MCF 10A (cell line): ENCODE results near the gene ZSWIM8. TPM values are rescaled to one million over a fixed set of nuclear protein-coding genes. Genes with fewer than 3 reads are reported as not detected.

ENCODE experiments used
- BruUV-seq: library from RNA; stranded (reverse); fragments of 400-500 nt; replicated peaks from 2 replicates; lab custom pipeline; 2021; lab: Mats Ljungman, UMichigan
- CTCF ChIA-PET: fragments of 300-600 bp; sonication (Branson Sonifier 250); formaldehyde crosslinking; extraction: SDS; loops from one replicate; lab custom pipeline; 2021; ENCODE audit warnings: antibody characterized with exemption, inconsistent platforms; lab: Yijun Ruan, JAX
- POLR2A ChIA-PET: fragments of 300-600, 350-650 bp; sonication (Branson Sonifier 250); formaldehyde crosslinking; extraction: SDS; loops from one replicate; lab custom pipeline; 2020; ENCODE audit warnings: antibody characterized with exemption, inconsistent platforms; lab: Yijun Ruan, JAX
- DNase-seq: peaks from one replicate; pipeline ENCODE4 v3.0.0-alpha.2; 2018; ENCODE audit not compliant: unreplicated experiment
- H3K27ac Mint-ChIP-seq: one replicate; pipeline ENCODE4 v1.8.0; 2022; ENCODE audit warnings: mild to moderate bottlenecking, low read depth, mixed read lengths; ENCODE audit not compliant: unreplicated experiment
- H3K27me3 Mint-ChIP-seq: one replicate; pipeline ENCODE4 v1.8.0; 2022; ENCODE audit warnings: mixed read lengths; ENCODE audit not compliant: insufficient read depth, unreplicated experiment
- H3K36me3 Mint-ChIP-seq: one replicate; pipeline ENCODE4 v1.8.0; 2022; ENCODE audit warnings: mild to moderate bottlenecking, moderate library complexity, mixed read lengths; ENCODE audit not compliant: insufficient read depth, unreplicated experiment
- H3K4me1 Mint-ChIP-seq: one replicate; pipeline ENCODE4 v1.8.0; 2022; ENCODE audit warnings: mixed read lengths; ENCODE audit not compliant: insufficient read depth, unreplicated experiment
- H3K4me3 Mint-ChIP-seq: one replicate; pipeline ENCODE4 v1.8.0; 2022; ENCODE audit warnings: mild to moderate bottlenecking, moderate library complexity, mixed read lengths; ENCODE audit not compliant: unreplicated experiment
- H3K9me3 Mint-ChIP-seq: one replicate; pipeline ENCODE4 v1.8.0; 2022; ENCODE audit warnings: mixed read lengths; ENCODE audit not compliant: unreplicated experiment
- CTCF ChIP-seq: fragments of 200-600 bp; IDR thresholded peaks from one replicate; pipeline ENCODE4 v1.8.0; 2022; ENCODE audit warnings: antibody characterized with exemption, mild to moderate bottlenecking; ENCODE audit not compliant: unreplicated experiment
- intact Hi-C: fragments of 100-400 bp; cut with micrococcal nuclease; formaldehyde crosslinking; loops from 2 replicates; pipeline ENCODE4 v1.14.1; 2022
- total RNA-seq: library from RNA; stranded (reverse); gene quantifications from 2 replicates; pipeline ENCODE4 v1.2.3, GENCODE V29; 2022

Gene ZSWIM8
- total RNA-seq, 1 experiment from 2014 or later = 84.2 TPM

DNA sequence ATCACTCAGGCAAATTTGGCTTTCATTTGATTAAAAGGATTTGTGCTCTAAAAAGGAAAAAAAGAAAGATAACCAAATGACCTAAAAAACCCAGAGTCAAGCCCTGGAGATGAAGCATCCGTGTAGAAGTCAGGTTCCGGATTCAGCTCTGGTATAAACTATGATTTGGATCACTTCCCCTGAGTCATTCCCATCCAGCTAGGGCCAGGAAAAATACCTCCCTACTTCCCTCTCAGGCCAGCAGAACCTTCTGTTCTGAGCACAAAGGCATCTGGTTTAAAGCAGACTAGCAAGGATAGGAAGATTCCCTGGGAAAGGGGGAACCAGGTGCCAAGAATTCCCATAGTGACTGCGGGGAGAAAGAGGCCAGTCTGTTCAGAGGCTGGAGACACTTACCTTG is 51.7 kb downstream of the ZSWIM8 start:
- DNase-seq = no peak
- ChIA-PET CTCF (interaction anchor here (1.0 to 7.7 kb wide), 3 partner anchors 8 to 17 kb away, joined by 3 to 68 read pairs (median 4); no protein-coding TSS in a partner anchor), POLR2A (interaction anchor here (1.0 kb wide), 1 partner anchor 10 kb away, joined by 3 read pairs; no protein-coding TSS in a partner anchor)
- no peak overlapping the region for H3K4me3 Mint-ChIP-seq
- H3K4me1 Mint-ChIP-seq = no peaks in the 10 kb centered on the region
- no TSS peak for BruUV-seq
- H3K36me3 Mint-ChIP-seq = peaks cover 32% of the 10 kb centered on the region
- H3K27ac Mint-ChIP-seq = peak overlapping the region; percentile 35
- H3K9me3 Mint-ChIP-seq = no peaks in the 10 kb centered on the region
- no peak for TF ChIP-seq CTCF
- H3K27me3 Mint-ChIP-seq = no peaks in the 10 kb centered on the region
- intact Hi-C loops = no loop called here

DNA sequence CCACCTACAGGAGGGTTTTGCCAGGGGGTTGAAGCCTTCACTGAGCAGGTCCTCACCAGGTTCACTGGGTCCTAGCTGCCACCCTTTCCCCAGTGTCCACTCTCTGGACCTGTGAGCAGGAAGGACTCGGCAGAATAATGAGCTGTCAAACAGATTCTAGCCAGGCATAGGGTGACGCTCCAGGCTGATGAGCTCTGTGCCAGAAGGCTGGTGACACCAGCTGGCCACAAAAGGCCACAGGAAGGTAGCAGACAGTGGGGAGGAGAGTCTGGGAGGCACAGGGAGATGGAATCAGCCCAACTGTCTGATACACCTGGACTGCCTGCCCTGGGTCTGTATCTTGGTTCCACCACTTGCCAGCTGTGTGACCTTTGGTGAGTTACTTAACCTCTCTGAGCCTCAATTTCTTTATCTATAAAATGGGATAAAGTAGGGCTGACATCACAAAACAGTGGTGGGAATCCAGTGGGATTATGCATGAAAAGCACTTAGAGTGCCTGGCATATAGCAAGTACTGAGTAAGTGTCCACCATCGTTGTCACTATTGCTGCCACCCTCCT is 52.7 kb downstream of the ZSWIM8 start:
- intact Hi-C loops = no loop called here
- CTCF ChIA-PET = interaction anchor here (0.6 to 7.7 kb wide), 6 partner anchors 11 to 242 kb away, joined by 3 to 68 read pairs (median 4); no protein-coding TSS in a partner anchor
- no peak for DNase-seq
- POLR2A ChIA-PET = interaction anchor here (1.4 kb wide), 1 partner anchor 11 kb away, joined by 4 read pairs; no protein-coding TSS in a partner anchor
- TF ChIP-seq CTCF = no peak
- peaks cover 38% of the 10 kb centered on the region for H3K36me3 Mint-ChIP-seq
- no peak overlapping the region for H3K27ac Mint-ChIP-seq
- no peaks in the 10 kb centered on the region for H3K9me3 Mint-ChIP-seq
- H3K4me3 Mint-ChIP-seq = no peak overlapping the region
- H3K4me1 Mint-ChIP-seq = no peaks in the 10 kb centered on the region
- no TSS peak for BruUV-seq
- no peaks in the 10 kb centered on the region for H3K27me3 Mint-ChIP-seq

DNA sequence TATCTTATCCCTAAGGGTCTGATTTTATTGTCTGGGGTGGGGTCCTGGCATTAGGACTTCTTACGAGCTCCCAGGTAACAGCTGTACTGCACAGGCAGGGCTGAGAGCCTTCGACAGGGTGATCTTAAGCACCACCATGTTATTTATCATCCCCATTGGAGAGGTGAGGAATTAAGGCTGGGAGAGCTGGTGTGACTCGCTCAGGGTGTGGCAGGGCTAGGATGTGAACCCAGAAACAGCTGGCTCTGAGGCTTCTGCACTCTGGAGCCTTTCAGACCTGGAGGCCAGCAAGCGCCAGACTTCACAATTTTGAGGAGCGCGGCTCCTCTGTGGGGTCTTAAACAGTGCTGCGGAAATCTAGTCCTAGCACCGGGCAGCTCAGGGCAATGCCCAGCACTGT is 53.4 kb downstream of the ZSWIM8 start:
- no TSS peak for BruUV-seq
- CTCF ChIA-PET = interaction anchor here (0.6 to 7.7 kb wide), 6 partner anchors 11 to 242 kb away, joined by 3 to 68 read pairs (median 4); no protein-coding TSS in a partner anchor
- Mint-ChIP-seq H3K27ac (no peak overlapping the region), H3K4me3 (no peak overlapping the region), H3K9me3 (no peaks in the 10 kb centered on the region), H3K36me3 (peaks cover 38% of the 10 kb centered on the region), H3K27me3 (no peaks in the 10 kb centered on the region), H3K4me1 (peaks cover 5% of the 10 kb centered on the region)
- intact Hi-C loops = no loop called here
- DNase-seq = peak; percentile 44
- POLR2A ChIA-PET = interaction anchor here (0.7 to 1.4 kb wide), 3 partner anchors 12 to 243 kb away, joined by 3 to 4 read pairs (median 4); no protein-coding TSS in a partner anchor
- TF ChIP-seq CTCF = no peak

DNA sequence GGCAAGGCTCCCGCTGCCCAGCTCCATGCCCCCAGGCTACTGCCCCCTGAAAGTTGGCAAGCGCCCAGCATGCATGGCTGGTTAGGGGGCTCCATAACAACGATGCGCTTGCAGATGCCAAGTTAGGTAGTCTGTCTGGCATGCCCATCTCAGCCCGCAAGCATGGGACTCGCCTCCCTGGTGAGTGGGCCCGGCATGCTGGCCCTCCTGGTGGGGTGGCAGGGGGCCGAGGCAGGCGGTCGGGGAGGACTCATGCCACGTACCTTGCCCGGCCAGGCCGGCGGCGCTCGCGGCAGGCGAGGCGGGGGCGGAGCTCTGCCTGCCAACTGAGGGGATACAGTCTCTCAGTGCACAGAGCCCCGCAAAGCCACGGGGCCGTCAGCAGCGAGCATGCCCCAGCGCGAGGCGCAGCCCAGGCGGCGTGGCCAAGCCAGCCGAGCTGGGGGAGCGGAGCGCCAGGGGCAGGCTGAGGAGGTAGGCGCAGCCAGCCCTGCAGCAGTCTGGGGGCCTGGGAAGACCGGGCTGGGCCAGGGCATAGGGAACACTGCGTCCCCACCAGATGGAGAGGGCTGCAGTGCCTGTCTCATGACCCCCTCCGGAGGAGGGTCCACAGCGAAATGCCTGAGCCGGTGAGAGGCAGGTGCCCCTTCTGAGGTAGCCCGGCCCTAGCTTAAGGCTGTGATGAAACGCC is 54.0 kb downstream of the ZSWIM8 start:
- Mint-ChIP-seq H3K27me3 (no peaks in the 10 kb centered on the region), H3K4me3 (no peak overlapping the region), H3K4me1 (peaks cover 5% of the 10 kb centered on the region), H3K27ac (no peak overlapping the region), H3K9me3 (no peaks in the 10 kb centered on the region), H3K36me3 (peaks cover 39% of the 10 kb centered on the region)
- POLR2A ChIA-PET = interaction anchor here (0.7 to 0.8 kb wide), 2 partner anchors 20 to 242 kb away, joined by 3 to 4 read pairs; no protein-coding TSS in a partner anchor
- BruUV-seq = no TSS peak
- DNase-seq = no peak
- intact Hi-C loops = no loop called here
- CTCF ChIA-PET = interaction anchor here (1.1 to 7.7 kb wide), 4 partner anchors 11 to 101 kb away, joined by 4 to 68 read pairs (median 6); no protein-coding TSS in a partner anchor
- no peak for TF ChIP-seq CTCF
